K562 (cell line): ENCODE measurements around the gene F2RL1. TPM values are rescaled to one million over a fixed set of nuclear protein-coding genes. Genes with fewer than 3 reads are reported as not detected.

Experiments
- ATAC-seq: fragments of 200-7000 bp; cut with Tn5 transposase; 3 replicates; pipeline ENCODE4 v1.9.1; 2020; ENCODE audit warnings: moderate library complexity
- BruUV-seq: library from RNA; stranded (reverse); fragments of 400-500 nt; replicated peaks from 2 replicates; lab custom pipeline; 2021; lab: Mats Ljungman, UMichigan
- CTCF ChIA-PET: fragments of 300-600 bp; formaldehyde crosslinking; extraction: SDS; loops from one replicate; lab custom pipeline; 2021; ENCODE audit warnings: low intra/inter-chr PET ratio; lab: Yijun Ruan, JAX
- POLR2A ChIA-PET: fragments of 300-600, 350-650 bp; sonication (Branson Sonifier 250); formaldehyde crosslinking; extraction: SDS; loops from one replicate; lab custom pipeline; 2021; ENCODE audit warnings: antibody characterized with exemption, inconsistent platforms; lab: Yijun Ruan, JAX
- DNase-seq, 4 experiments: peaks; one replicate each; pipeline versions ENCODE4 v3.0.0 to v3.0.0-alpha.2; 2011 to 2018; ENCODE audit warnings: low spot score in 3 of 4, mixed read lengths in 3 of 4; ENCODE audit errors: extremely low read depth in 1 of 4
- FAIRE-seq: peaks from 2 replicates; lab custom pipeline; 2011; peaks lifted over from hg19 to GRCh38; lab: Jason Lieb, UNC
- H2AFZ ChIP-seq: 2 replicates; pipeline ENCODE4 v1.6.0; 2011; ENCODE audit warnings: low read depth, low read length, control low read depth, inconsistent platforms
- H3K27ac ChIP-seq: fragments of 200-600 bp; 3 replicates; pipeline ENCODE4 v1.8.0; 2011; ENCODE audit warnings: low read depth, mild to moderate bottlenecking, control low read depth, inconsistent platforms, low read length, moderate library complexity, mixed read lengths; ENCODE audit errors: extremely low read depth
- H3K27me3 ChIP-seq, 2 experiments: fragments of 300-600 bp in 1 of 2; 2 replicates in 1 of 2; 3 replicates in 1 of 2; pipeline versions ENCODE4 v1.6.0 to v1.8.0; 2011; ENCODE audit warnings: inconsistent platforms in 2 of 2, low read length in 2 of 2, mild to moderate bottlenecking in 1 of 2, mixed read lengths in 1 of 2, moderate library complexity in 1 of 2; ENCODE audit not compliant: control insufficient read depth in 2 of 2, insufficient read depth in 2 of 2
- H3K36me3 ChIP-seq: fragments of 300-600 bp; 3 replicates; pipeline ENCODE4 v1.8.0; 2011; ENCODE audit warnings: mild to moderate bottlenecking, low read length, inconsistent platforms; ENCODE audit not compliant: control insufficient read depth, insufficient read depth
- H3K4me1 ChIP-seq, 2 experiments: fragments of 200-600 bp in 1 of 2; replicated peaks in 1 of 2; 2 replicates in 1 of 2; 3 replicates in 1 of 2; pipeline versions ENCODE4 v1.5.1 to v1.8.0; 2011; ENCODE audit warnings: inconsistent platforms in 2 of 2, low read length in 2 of 2, mild to moderate bottlenecking in 1 of 2, mixed read lengths in 1 of 2, moderate library complexity in 1 of 2; ENCODE audit not compliant: control insufficient read depth in 2 of 2, insufficient read depth in 2 of 2
- H3K4me2 ChIP-seq: 2 replicates; pipeline ENCODE4 v1.6.1; 2011; ENCODE audit warnings: low read length, control low read depth, inconsistent platforms, mixed read lengths; ENCODE audit not compliant: insufficient read depth
- H3K4me3 ChIP-seq: fragments of 200-600 bp; sonication (generic), shearing (Covaris generic); 2 replicates; pipeline ENCODE4 v1.5.1; 2016; ENCODE audit warnings: control low read depth, inconsistent platforms
- H3K79me2 ChIP-seq: fragments of 200-600 bp; 3 replicates; pipeline ENCODE4 v1.8.0; 2011; ENCODE audit warnings: low read length, inconsistent platforms; ENCODE audit not compliant: control insufficient read depth, insufficient read depth
- H3K9ac ChIP-seq, 2 experiments: 2 replicates each; pipeline versions ENCODE4 v1.6.0 to v1.6.1; 2011; ENCODE audit warnings: low read depth in 2 of 2, low read length in 2 of 2, control low read depth in 1 of 2, inconsistent platforms in 1 of 2, mild to moderate bottlenecking in 1 of 2, mixed read lengths in 1 of 2; ENCODE audit not compliant: insufficient read depth in 1 of 2
- H3K9me1 ChIP-seq: one replicate; pipeline ENCODE4 v1.6.0; 2011; ENCODE audit warnings: inconsistent platforms, mild to moderate bottlenecking, low read length, moderate library complexity; ENCODE audit not compliant: control insufficient read depth, insufficient read depth
- H3K9me3 ChIP-seq: replicated peaks from 2 replicates; pipeline ENCODE4 v1.5.1; 2011; ENCODE audit warnings: low read depth, low read length, inconsistent platforms; ENCODE audit not compliant: control insufficient read depth, insufficient read depth
- H4K20me1 ChIP-seq: replicated peaks from 2 replicates; pipeline ENCODE4 v1.6.1; 2011; ENCODE audit warnings: low read length, inconsistent platforms, mixed read lengths; ENCODE audit not compliant: control insufficient read depth, insufficient read depth
- BCOR ChIP-seq: fragments of 450-650 bp; IDR thresholded peaks from 2 replicates; pipeline ENCODE4 v1.6.1; 2016
- GABPA ChIP-seq: fragments of 200-800 bp; sonication (Bioruptor generic); conservative IDR thresholded peaks from 2 replicates; pipeline ENCODE4 v1.6.1; 2016; ENCODE audit warnings: low read depth, missing genetic modification characterization, missing compliant biosample characterization
- GATAD2B ChIP-seq: fragments of 450-650 bp; IDR thresholded peaks from 2 replicates; pipeline ENCODE4 v1.6.1; 2017; ENCODE audit warnings: mild to moderate bottlenecking, borderline replicate concordance
- HNRNPUL1 ChIP-seq: fragments of 200-400 bp; formaldehyde crosslinking; IDR thresholded peaks from 2 replicates; pipeline ENCODE4 v1.6.1; 2017; ENCODE audit warnings: low read length
- KDM1A ChIP-seq, 2 experiments: fragments of 450-650 bp; IDR thresholded peaks; 2 replicates each; pipeline ENCODE4 v1.6.1; 2016; ENCODE audit warnings: mild to moderate bottlenecking in 2 of 2
- MEF2A ChIP-seq: IDR thresholded peaks from 2 replicates; pipeline ENCODE4 v1.6.1; 2011; ENCODE audit warnings: low read depth, mild to moderate bottlenecking, low read length, moderate library complexity; ENCODE audit not compliant: control insufficient read depth
- MGA ChIP-seq: fragments of 450-650 bp; IDR thresholded peaks from 2 replicates; pipeline ENCODE4 v1.6.1; 2016; ENCODE audit warnings: mild to moderate bottlenecking, moderate library complexity
- NCOR1 ChIP-seq: fragments of 450-650 bp; IDR thresholded peaks from 2 replicates; pipeline ENCODE4 v1.6.1; 2016; ENCODE audit warnings: mild to moderate bottlenecking, moderate library complexity
- ZNF316 ChIP-seq: fragments of 450-650 bp; IDR thresholded peaks from 2 replicates; pipeline ENCODE4 v1.6.1; 2016
- ZSCAN32 ChIP-seq: fragments of 450-650 bp; formaldehyde crosslinking; IDR thresholded peaks from 2 replicates; pipeline ENCODE4 v1.4.0; 2020; ENCODE audit warnings: mild to moderate bottlenecking, moderate library complexity
- WGBS: fragments of 100-300 bp; shearing (Covaris generic); methylation state at CpG from one replicate; pipeline ENCODE4 v1.1.6; 2016; ENCODE audit warnings: low coverage, mixed read lengths; ENCODE audit not compliant: insufficient coverage; ENCODE audit errors: missing lambda C conversion rate; 5-methylcytosine and 5-hydroxymethylcytosine counted together
- in situ Hi-C: fragments of 300-500 bp; cut with MboI; formaldehyde crosslinking; loops from 4 replicates; pipeline ENCODE4 v1.15.0; 2018; ENCODE audit warnings: inconsistent platforms, mixed read lengths
- intact Hi-C: fragments of 100-400 bp; cut with micrococcal nuclease; formaldehyde crosslinking; loops from 2 replicates; pipeline ENCODE4 v1.14.2; 2022
- polyA plus RNA-seq, 8 experiments: library from polyadenylated mRNA; depleted of rRNA in 4 of 8; stranded (reverse) in 5 of 8; unstranded in 3 of 8; fragments of >200 nt; fragmentation: Nextera tagmentation in 2 of 8; fragmentation: Illumina TruSeq in 1 of 8; extraction: Ambion mirVana in 2 of 8; extraction: Trizol in 1 of 8; gene quantifications; 2 replicates each; pipeline versions ENCODE4 v1.2.1 to v1.2.3, GENCODE V29; 2011 to 2014; ENCODE audit warnings: inconsistent platforms in 1 of 8, missing spikeins in 1 of 8
- total RNA-seq, 7 experiments: library from RNA; depleted of rRNA in 6 of 7; stranded (reverse); fragments of >200 nt in 6 of 7; fragmentation: Illumina TruSeq in 2 of 7; extraction: Trizol in 2 of 7; gene quantifications; 2 replicates each; pipeline versions ENCODE4 v1.2.1 to v1.2.3, GENCODE V29; 2011 to 2021; ENCODE audit warnings: low replicate concordance in 1 of 7

The F2RL1 gene
- total and polyA plus RNA-seq, 9 of the 15 experiments (the other 6 are each of a cell fraction or from before 2014, with no cell fraction given), result 0.03 to 0.50 (median 0.27) TPM; not detected in 6

- ChIA-PET POLR2A (interaction anchor here (0.7 kb wide), 1 partner anchor 8 kb away, joined by 3 read pairs; no protein-coding TSS in a partner anchor), CTCF (interaction anchor here (0.6 to 3.4 kb wide), 7 partner anchors 96 to 456 kb away, joined by 3 to 29 read pairs (median 3); no protein-coding TSS in a partner anchor)
- FAIRE-seq (peak; percentile 78), DNase-seq (peak; percentile 67 to 76 (median 72)), ATAC-seq (peak; percentile 92)
- WGBS, result 48% methylated on average over 8 of the region's 8 CpGs
- H3K4me3 ChIP-seq, result no peak overlapping the region
- in situ Hi-C loops (loop anchor here (5.0 kb wide), 1 partner anchor 149 kb away; no protein-coding TSS in a partner anchor), intact Hi-C loops (loop anchor here (1.0 to 5.0 kb wide), 3 partner anchors 148 to 624 kb away; partner anchors contain the start of gene WDR41)
- no peaks in the 10 kb centered on the region for H3K9me1 ChIP-seq
- H3K27ac ChIP-seq, result no peak overlapping the region
- no TSS peak for BruUV-seq
- no peaks in the 10 kb centered on the region for H3K4me1 ChIP-seq
- H3K9me3 ChIP-seq, result no peaks in the 10 kb centered on the region
- no peak overlapping the region for H3K9ac ChIP-seq
- no peaks in the 10 kb centered on the region for H3K27me3 ChIP-seq
- H3K36me3 ChIP-seq, result no peaks in the 10 kb centered on the region
- no peaks in the 10 kb centered on the region for H3K79me2 ChIP-seq
- no peaks in the 10 kb centered on the region for H4K20me1 ChIP-seq
- H3K4me2 ChIP-seq, result no peak overlapping the region
- H2AFZ ChIP-seq, result no peak overlapping the region
- TF ChIP-seq MGA, result no peak
- no peak for TF ChIP-seq HNRNPUL1
- TF ChIP-seq NCOR1, result no peak
- no peak for TF ChIP-seq GABPA (tag)
- no peak for TF ChIP-seq GATAD2B
- no peak for TF ChIP-seq ZNF316
- peak; percentile 55; the same call in 1 of the 2 replicates for TF ChIP-seq MEF2A
- TF ChIP-seq KDM1A (IDR thresholded peaks at IDR 0.05), result no peak
- TF ChIP-seq BCOR, result no peak
- TF ChIP-seq ZSCAN32, result no peak
These were observed 49.2 kb downstream of the F2RL1 start for GRCh38 chr5:76867827-76868693.
